ENCODE data around the gene ARHGEF25.

ARHGEF25 gene

DNA sequence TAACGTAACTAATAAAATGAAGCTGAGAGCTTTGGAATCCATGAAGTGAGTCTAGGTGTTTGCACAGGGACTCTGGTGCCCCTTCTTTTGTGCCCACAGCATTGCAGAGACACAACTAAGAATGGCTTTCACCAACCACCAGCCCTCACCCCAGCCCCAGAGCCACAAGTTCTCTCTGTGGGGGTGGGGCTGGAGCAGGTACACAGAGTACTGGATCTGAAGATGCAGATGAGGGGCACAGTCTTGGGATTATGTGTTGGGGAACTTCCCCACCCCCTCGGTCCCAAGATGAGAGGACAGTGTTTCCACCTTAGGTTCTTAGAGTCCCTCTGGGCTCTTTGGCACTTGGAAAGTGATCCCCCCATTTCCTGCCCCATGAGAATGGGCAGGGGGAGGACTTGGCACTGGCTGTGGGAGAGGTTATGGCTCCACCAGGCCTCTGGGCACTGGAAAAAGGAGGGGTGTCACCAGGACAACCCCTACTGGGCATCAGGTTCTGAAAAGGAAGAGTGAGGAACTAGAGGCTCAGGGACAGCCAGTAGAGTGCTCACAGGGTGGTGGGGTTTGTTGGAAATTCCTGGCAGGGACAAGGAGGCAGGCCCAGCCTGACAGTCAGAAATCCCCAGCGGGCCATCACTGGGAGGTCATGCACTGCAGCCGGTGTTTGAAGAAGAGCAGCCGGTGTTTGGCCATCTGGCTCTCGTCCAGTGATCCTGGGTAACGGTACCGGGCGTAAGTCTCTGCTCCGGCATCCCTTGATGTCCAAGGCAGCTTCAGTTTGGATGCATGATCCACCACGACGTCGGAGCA lies 15.1 kb downstream of the ARHGEF25 start:
- Histone ChIP-seq H3K27ac (ENCODE audit: low read depth, low read length) (no peak overlapping the region), H3K9me3 (ENCODE audit: low read length) (no peaks in the 10 kb centered on the region), H3K4me3 (ENCODE audit: low read depth in 1 of 2, low read length in 2 of 2) (no peak overlapping the region), H3K27me3 (ENCODE audit: control insufficient read depth in 1 of 2, insufficient read depth in 2 of 2, low read length in 2 of 2) (peaks cover 11 to 48% of the 10 kb centered on the region in 2 donors), H3K9ac (ENCODE audit: low read length) (no peak overlapping the region), H3K36me3 (ENCODE audit: insufficient read depth, low read length) (peaks cover 22% of the 10 kb centered on the region), H3K4me1 (ENCODE audit: insufficient read depth, low read length) (peaks cover 10% of the 10 kb centered on the region)

DNA sequence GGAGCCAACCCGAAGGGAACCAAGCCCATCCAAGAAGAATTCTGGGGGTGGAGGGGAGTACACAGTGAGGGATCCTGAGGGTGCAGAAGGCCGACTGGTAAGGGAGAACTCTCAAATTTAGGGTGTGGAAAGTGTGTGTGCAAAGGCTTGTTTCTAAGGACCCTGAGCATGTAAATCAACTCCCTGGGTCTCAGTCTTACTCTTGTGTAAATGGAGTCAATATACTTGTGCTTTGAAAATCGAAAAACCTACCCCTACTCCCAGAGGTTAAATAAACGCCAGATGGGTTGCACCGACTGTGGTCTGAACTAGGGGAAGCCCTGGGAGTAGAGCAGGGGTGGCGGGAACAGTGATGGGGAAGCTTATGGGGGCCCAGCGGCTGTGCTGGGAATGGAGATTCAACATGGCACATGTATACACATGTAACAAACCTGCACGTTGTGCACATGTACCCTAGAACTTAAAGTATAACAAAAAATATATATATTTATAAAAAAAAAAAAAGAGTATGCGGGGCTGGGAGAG lies 15.7 kb downstream of the ARHGEF25 start:
- H3K4me1 ChIP-seq (ENCODE audit: insufficient read depth, low read length) = peaks cover 3% of the 10 kb centered on the region
- no peak overlapping the region for H3K27ac ChIP-seq (ENCODE audit: low read depth, low read length)
- H3K9me3 ChIP-seq (ENCODE audit: low read length) = no peaks in the 10 kb centered on the region
- peaks cover 11 to 49% of the 10 kb centered on the region in 2 donors for H3K27me3 ChIP-seq (ENCODE audit: control insufficient read depth in 1 of 2, insufficient read depth in 2 of 2, low read length in 2 of 2)
- no peak overlapping the region for H3K4me3 ChIP-seq (ENCODE audit: low read depth in 1 of 2, low read length in 2 of 2)
- H3K36me3 ChIP-seq (ENCODE audit: insufficient read depth, low read length) = peaks cover 22% of the 10 kb centered on the region
- H3K9ac ChIP-seq (ENCODE audit: low read length) = no peak overlapping the region

DNA sequence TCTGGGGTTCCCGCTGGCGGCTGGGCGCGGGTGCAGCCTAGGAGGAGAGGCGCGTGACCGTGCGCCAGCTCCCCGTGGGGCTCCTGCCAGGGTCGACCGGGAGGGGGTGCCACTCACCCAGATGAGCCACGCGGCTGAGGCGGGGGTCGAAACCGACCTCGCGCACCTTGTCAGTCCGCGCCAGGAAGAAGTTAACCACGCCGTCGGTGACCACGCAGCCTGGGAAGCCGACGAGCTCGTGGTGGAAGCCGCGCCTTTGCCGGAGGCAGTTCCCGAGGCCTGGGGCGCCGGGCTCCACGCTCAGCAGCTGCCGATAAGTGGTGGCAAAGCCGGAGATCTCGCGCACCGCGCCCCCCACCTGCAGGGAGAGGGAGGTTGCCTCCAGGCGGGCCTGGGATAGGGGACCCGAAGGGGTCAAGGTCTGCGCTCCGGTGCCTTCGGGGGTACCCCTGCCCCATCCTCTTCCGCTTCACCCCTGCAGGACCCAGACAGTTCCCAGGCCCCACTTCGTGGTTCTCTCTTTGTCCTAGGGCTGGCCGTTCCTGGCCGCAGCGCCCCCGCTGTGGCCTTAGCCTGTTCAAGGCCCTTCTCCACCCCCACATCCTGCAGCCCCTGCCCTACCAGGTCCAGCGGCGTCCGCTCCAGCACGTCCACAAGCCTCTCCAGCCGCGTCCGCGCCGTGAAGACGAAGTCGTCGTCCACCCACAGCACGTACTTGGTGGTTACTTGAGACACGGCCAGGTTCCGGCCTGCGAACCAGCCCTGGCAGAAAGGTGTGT lies 16.5 kb downstream of the ARHGEF25 start:
- no peak overlapping the region for H3K9ac ChIP-seq (ENCODE audit: low read length)
- peaks cover 4 to 56% of the 10 kb centered on the region in 2 donors for H3K27me3 ChIP-seq (ENCODE audit: control insufficient read depth in 1 of 2, insufficient read depth in 2 of 2, low read length in 2 of 2)
- H3K27ac ChIP-seq (ENCODE audit: low read depth, low read length) = no peak overlapping the region
- no peak overlapping the region for H3K4me3 ChIP-seq (ENCODE audit: low read depth in 1 of 2, low read length in 2 of 2)
- peaks cover 22% of the 10 kb centered on the region for H3K36me3 ChIP-seq (ENCODE audit: insufficient read depth, low read length)
- H3K9me3 ChIP-seq (ENCODE audit: low read length) = no peaks in the 10 kb centered on the region
- H3K4me1 ChIP-seq (ENCODE audit: insufficient read depth, low read length) = no peaks in the 10 kb centered on the region

DNA sequence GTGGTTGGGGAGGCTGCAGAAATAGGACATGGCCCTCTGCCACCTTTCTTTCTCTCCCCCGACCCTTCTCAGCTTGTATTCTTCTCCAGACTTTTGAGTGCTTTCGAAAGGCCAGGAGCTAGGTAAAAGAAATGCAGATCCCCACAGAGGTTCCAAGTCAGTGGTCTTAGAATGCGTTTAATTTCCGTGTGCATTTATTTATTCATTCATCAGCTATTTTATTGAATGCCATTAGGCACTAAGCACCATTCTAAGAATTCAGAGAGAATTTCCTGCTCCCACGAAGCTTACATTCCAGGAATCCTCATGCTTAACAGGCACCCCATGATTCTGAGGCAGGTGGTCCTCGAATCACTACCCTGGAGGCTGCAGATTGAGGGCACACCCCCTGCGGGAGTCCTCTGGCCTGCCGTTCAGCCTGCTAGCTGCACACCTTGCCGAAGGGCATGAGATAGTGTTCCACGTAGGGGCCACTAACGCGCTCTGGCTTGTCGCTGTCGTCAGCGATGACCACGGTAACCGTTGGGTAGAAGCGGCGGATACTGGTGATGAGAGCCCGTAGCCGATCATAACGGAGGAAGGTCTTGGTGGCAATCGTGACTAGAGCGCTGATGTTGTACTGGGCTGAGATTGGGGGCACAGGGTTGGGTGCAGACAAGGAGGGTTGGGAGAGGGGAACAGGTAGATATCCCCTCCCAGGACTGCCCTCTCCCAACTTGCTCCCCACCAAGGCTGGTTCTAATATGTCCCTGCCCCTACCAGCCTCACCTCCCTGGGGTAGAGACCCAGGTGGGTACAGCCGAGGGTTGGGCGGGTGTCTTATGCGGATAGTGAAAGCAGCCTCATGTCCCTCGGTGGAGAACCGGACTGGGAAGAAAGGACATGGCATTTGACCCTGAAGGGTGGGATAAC lies 17.3 kb downstream of the ARHGEF25 start:
- Histone ChIP-seq H3K27me3 (ENCODE audit: control insufficient read depth in 1 of 2, insufficient read depth in 2 of 2, low read length in 2 of 2) (peaks cover 0 to 53% of the 10 kb centered on the region in 2 donors), H3K4me3 (ENCODE audit: low read depth in 1 of 2, low read length in 2 of 2) (no peak overlapping the region), H3K9me3 (ENCODE audit: low read length) (no peaks in the 10 kb centered on the region), H3K27ac (ENCODE audit: low read depth, low read length) (no peak overlapping the region), H3K36me3 (ENCODE audit: insufficient read depth, low read length) (peaks cover 19% of the 10 kb centered on the region), H3K9ac (ENCODE audit: low read length) (no peak overlapping the region), H3K4me1 (ENCODE audit: insufficient read depth, low read length) (no peaks in the 10 kb centered on the region)

DNA sequence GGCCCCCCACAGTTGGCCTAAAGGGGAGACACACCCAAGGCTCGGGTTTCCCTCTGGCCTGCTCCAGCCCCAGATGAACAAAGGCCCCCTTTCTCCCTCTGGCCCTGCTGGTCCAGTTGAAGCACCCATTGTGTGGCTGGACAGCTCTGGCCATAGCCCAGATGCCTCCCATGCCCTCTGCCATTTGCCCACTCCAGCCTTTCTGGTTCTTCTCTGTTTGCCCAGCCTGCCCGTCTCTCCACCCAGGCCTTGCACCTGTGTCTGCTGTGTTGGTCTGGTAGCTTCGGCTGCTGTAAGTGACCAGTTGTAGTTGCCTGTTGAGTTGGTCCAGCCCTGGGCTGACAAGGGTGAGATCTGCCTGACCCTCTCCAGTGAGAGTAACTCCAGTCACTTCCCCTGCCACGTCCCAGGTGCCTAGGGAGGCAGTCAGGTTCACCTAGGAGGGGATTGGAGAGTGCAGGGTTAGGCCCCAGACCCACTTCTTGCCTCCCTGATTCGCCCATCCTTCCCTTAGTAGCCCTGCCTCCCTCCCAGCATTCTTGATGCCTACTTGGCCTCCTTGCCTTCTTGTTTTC lies 18.7 kb downstream of the ARHGEF25 start:
- Histone ChIP-seq H3K27me3 (ENCODE audit: control insufficient read depth in 1 of 2, insufficient read depth in 2 of 2, low read length in 2 of 2) (peaks cover 4 to 53% of the 10 kb centered on the region in 2 donors), H3K9ac (ENCODE audit: low read length) (no peak overlapping the region), H3K9me3 (ENCODE audit: low read length) (no peaks in the 10 kb centered on the region), H3K4me1 (ENCODE audit: insufficient read depth, low read length) (no peaks in the 10 kb centered on the region), H3K36me3 (ENCODE audit: insufficient read depth, low read length) (peaks cover 15% of the 10 kb centered on the region), H3K27ac (ENCODE audit: low read depth, low read length) (no peak overlapping the region), H3K4me3 (ENCODE audit: low read depth in 1 of 2, low read length in 2 of 2) (no peak overlapping the region)

DNA sequence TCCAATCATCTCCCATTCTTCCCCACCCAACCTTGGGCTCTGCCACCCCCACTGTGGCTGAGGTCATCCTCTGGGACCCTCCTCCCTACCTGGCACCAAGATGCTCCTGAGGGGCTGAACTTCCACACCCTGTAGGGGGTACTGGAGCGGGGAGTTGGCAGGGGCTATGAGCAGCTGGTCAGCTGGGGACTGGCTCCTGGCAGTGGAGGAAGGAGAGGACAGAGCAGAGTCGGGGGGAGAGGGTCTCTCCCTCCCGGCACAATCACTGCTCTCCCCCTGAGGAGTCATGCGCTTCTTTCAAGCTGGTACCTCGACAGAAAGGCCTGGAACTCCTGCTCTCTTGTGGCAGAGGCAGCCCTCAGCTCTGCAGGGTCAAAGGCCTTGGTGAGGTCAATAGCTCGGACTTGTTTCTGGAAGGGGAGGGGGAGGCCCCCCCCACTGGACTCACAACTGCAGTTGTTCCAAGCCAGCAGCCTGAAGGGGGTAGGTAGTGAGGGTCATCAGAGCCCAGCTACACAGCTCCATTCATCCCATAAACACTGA lies 19.7 kb downstream of the ARHGEF25 start:
- H3K36me3 ChIP-seq (ENCODE audit: insufficient read depth, low read length) = peaks cover 5% of the 10 kb centered on the region
- no peak overlapping the region for H3K27ac ChIP-seq (ENCODE audit: low read depth, low read length)
- H3K27me3 ChIP-seq (ENCODE audit: control insufficient read depth in 1 of 2, insufficient read depth in 2 of 2, low read length in 2 of 2) = peaks cover 5 to 53% of the 10 kb centered on the region in 2 donors
- H3K4me1 ChIP-seq (ENCODE audit: insufficient read depth, low read length) = no peaks in the 10 kb centered on the region
- H3K9me3 ChIP-seq (ENCODE audit: low read length) = no peaks in the 10 kb centered on the region
- no peak overlapping the region for H3K9ac ChIP-seq (ENCODE audit: low read length)
- no peak overlapping the region for H3K4me3 ChIP-seq (ENCODE audit: low read depth in 1 of 2, low read length in 2 of 2)

DNA sequence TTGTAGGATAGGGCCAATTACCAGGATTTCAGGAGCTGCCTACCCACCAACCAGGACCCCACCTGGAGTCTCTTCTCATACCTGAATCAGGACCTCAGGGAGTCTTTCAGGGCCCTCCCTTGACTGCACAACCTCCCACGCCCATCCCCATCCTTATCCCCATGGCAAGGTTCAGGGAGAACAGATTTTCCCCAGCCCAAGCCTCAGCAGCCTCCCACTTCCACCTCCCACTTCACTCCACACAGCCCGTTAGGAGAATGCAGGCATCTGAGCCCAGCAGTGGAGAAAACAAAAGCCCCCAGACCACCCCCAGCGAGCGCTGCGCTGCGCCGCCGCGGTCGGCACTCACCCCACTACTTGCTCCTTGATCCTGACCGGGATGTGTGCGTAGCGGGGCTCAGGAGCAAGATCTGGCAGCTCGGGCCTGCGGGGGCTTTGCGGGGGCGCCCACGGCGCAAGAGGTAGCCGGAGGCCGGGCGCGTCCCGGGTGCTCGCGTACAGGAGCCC lies 20.4 kb downstream of the ARHGEF25 start:
- no peaks in the 10 kb centered on the region for H3K4me1 ChIP-seq (ENCODE audit: insufficient read depth, low read length)
- H3K27ac ChIP-seq (ENCODE audit: low read depth, low read length) = no peak overlapping the region
- H3K27me3 ChIP-seq (ENCODE audit: control insufficient read depth in 1 of 2, insufficient read depth in 2 of 2, low read length in 2 of 2) = peaks cover 5 to 47% of the 10 kb centered on the region in 2 donors
- no peaks in the 10 kb centered on the region for H3K36me3 ChIP-seq (ENCODE audit: insufficient read depth, low read length)
- H3K9ac ChIP-seq (ENCODE audit: low read length) = no peak overlapping the region
- H3K9me3 ChIP-seq (ENCODE audit: low read length) = no peaks in the 10 kb centered on the region
- H3K4me3 ChIP-seq (ENCODE audit: low read depth in 1 of 2, low read length in 2 of 2) = peak overlapping the region; percentile 35 to 42

DNA sequence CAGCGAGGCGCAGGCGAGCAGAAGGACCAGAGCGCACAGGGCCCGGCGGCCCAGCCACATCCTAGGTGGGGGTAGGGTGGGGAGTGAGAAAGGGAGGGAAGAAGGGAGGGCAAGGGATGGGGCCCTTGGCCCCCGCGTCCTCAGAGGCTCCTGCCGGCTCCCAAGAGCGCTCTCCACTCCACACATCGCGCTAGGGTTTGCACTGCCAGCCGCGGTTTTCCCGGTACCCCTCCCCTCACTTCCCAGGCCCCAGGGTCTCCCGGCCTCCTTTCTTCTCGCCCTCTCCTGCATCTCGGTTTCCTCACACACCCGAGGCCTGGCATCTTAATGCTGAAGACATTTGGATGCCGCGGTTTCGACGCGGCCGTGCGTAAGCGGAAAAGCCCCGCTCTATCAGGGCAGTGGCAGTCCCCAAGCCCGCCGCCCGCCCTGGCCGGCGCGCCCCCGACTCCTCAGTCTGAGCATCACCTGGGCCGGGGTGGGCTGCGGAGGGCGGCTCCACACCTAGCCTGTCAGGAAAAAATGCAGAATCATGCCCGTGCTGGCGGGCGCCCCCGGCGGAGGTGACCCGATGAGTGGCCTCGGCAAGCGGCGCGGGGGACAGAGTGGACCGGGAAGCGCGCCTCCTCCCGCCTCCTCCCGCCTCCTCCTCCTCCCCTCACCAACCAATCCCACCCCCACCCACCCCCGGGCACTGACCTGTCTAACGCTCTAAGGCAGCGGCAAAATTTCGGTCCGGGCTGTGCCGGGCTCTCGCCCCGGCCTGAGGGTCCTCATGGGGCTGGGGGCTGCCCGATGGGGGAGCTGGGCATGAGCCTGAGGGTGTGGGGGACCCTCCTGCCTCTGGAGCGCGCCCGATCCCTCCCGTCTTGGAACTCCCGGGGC lies 21.1 kb downstream of the ARHGEF25 start:
- Histone ChIP-seq H3K36me3 (ENCODE audit: insufficient read depth, low read length) (no peaks in the 10 kb centered on the region), H3K4me3 (ENCODE audit: low read depth in 1 of 2, low read length in 2 of 2) (peak overlapping the region; percentile 42 to 47), H3K27ac (ENCODE audit: low read depth, low read length) (no peak overlapping the region), H3K4me1 (ENCODE audit: insufficient read depth, low read length) (no peaks in the 10 kb centered on the region), H3K9me3 (ENCODE audit: low read length) (no peaks in the 10 kb centered on the region), H3K9ac (ENCODE audit: low read length) (no peak overlapping the region), H3K27me3 (ENCODE audit: control insufficient read depth in 1 of 2, insufficient read depth in 2 of 2, low read length in 2 of 2) (peaks cover 5 to 42% of the 10 kb centered on the region in 2 donors)

DNA sequence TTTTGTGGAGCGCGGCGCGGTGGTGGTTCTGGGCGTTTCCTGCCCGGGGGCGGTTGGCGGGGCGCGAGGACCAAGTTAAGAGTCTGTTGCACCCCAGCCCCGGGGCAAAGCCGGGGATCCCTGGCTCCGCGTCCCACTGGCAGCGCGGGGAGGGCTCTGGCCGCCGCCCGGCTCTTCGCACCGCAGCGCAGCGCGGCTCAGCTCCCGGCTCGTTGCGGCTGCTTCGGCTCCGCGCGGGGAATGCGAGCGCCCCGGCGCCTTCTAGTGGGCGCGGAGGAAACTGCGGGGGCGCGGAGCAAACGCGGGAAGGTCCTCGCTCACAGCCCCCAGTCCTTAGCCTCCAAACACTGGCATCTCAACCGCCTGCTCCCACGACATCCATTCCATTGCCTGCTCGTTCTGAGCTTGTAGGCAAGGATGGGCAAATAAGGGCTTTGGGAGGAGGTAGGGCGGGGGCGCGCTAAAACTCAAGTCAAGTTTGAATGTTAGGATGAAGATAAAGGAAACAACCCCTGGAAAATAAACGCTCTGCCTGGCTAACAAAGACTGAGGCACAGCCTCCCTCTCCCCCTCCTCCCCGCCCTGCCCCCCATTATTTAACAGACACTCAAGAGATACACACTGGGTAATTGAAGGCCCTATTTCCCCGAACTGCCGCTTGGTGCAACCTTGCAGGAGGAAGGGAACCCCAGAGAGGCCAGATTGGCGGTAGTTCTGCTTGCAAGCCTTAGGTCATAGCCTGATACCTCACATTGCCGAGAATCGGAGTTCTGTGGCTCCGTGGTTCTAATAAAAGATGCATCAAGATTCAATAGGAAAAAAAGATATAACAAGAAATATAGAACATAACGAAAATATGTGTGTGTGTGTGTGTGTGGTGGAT lies 22.0 kb downstream of the ARHGEF25 start, which contains the start of gene B4GALNT1:
Gene B4GALNT1 (minus strand): TSS at position 244 of the 883 bp plus-strand sequence. CDS start 1,069 bp downstream, outside the sequence.
- Histone ChIP-seq H3K4me1 (ENCODE audit: insufficient read depth, low read length) (no peaks in the 10 kb centered on the region), H3K4me3 (ENCODE audit: low read depth in 1 of 2, low read length in 2 of 2) (peak within 1 kb of the TSS; percentile 42 to 47), H3K36me3 (ENCODE audit: insufficient read depth, low read length) (no peaks in the 10 kb centered on the region), H3K27ac (ENCODE audit: low read depth, low read length) (no peak within 1 kb of the TSS), H3K27me3 (ENCODE audit: control insufficient read depth in 1 of 2, insufficient read depth in 2 of 2, low read length in 2 of 2) (peaks cover 5 to 34% of the 10 kb centered on the region in 2 donors), H3K9ac (ENCODE audit: low read length) (no peak within 1 kb of the TSS), H3K9me3 (ENCODE audit: low read length) (no peaks in the 10 kb centered on the region)
